T-helper 1 cell treated with Interleukin-12 subunit alpha and Interleukin-12 subunit beta and Interleukin-4 antibody, amounts not matched to agents 30 μg/mL and 1 μg/mL, for 36 hours (primary cell): ENCODE measurements around the gene PASD1.

Experiments
- H3K27ac Mint-ChIP-seq: one replicate; pipeline ENCODE4 v1.8.0; 2021; ENCODE audit warnings: mild to moderate bottlenecking, mixed read lengths
- H3K27me3 Mint-ChIP-seq: one replicate; pipeline ENCODE4 v1.8.0; 2021; ENCODE audit warnings: low read depth, mixed read lengths
- H3K36me3 Mint-ChIP-seq: one replicate; pipeline ENCODE4 v1.8.0; 2021; ENCODE audit warnings: low read depth, mixed read lengths
- H3K4me1 Mint-ChIP-seq: one replicate; pipeline ENCODE4 v1.8.0; 2021; ENCODE audit warnings: low read depth, mixed read lengths
- H3K4me3 Mint-ChIP-seq: one replicate; pipeline ENCODE4 v1.8.0; 2021; ENCODE audit warnings: mild to moderate bottlenecking, moderate library complexity, mixed read lengths
- H3K9me3 Mint-ChIP-seq: one replicate; pipeline ENCODE4 v1.8.0; 2021; ENCODE audit warnings: mixed read lengths

Gene PASD1

DNA sequence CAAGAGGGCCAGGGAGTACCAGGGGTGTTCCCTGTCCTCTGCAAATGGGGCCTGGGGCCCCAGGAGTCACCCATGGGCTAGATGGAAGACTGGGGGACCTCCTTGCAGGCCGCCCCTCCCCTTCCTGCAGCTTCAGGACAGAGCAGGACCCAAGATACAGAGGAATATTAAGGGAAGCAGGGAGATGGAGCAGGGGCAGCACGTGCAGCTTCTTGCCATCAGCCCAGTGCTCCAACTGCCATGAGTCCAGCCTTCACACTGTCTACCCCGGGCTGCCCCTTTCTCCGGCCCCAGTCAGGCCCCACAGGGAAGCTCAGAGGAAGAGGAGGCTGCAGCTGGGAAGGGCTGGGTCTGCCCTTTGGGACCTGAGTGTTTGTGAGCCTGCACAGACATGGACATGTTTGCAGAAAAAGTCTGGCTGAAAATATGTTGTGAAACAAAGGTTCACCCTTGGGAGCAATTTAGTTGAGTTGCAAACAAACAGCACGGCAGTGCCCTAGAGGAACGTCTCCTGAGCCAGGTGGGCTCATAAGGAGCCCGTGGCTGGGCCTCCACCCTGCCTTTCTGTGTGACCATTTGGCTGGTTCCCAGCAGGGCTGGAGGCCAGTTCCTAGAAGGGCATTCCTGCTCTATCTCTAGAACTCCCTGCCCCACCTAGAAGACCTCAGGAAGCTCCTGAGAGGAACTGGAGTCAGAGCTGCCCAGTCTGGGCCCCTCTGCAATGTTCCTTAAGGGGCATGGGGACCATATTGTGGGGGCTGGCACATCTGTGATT, 161.3 kb downstream of the PASD1 start:
- no peaks in the 10 kb centered on the region for H3K36me3 Mint-ChIP-seq
- H3K27me3 Mint-ChIP-seq, result no peaks in the 10 kb centered on the region
- no peak overlapping the region for H3K4me3 Mint-ChIP-seq
- H3K4me1 Mint-ChIP-seq, result no peaks in the 10 kb centered on the region
- no peaks in the 10 kb centered on the region for H3K9me3 Mint-ChIP-seq
- H3K27ac Mint-ChIP-seq, result no peak overlapping the region

DNA sequence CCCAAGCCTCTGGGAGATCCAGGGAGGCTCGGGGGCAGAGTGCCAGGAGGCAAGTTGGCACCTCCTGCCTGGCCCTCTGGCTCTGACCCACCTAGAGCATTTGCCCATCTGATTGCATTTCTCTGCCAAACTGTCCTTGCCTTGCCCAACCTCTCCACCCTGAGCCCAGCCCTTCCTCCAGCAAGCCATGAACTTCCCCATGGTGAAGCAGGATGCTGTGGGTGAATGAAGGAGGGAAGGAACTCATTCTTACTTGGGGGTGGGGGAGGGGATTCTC, 161.8 kb downstream of the PASD1 start:
- no peaks in the 10 kb centered on the region for H3K36me3 Mint-ChIP-seq
- H3K27ac Mint-ChIP-seq, result no peak overlapping the region
- H3K27me3 Mint-ChIP-seq, result no peaks in the 10 kb centered on the region
- H3K4me1 Mint-ChIP-seq, result no peaks in the 10 kb centered on the region
- no peaks in the 10 kb centered on the region for H3K9me3 Mint-ChIP-seq
- no peak overlapping the region for H3K4me3 Mint-ChIP-seq
